Liver (tissue), 3 donors: Measurements from ENCODE around the gene KANK4.
"Not testable (repeated sequence)": the region's sequence is repeated elsewhere in the genome, so short reads cannot be mapped to it uniquely, and the experiment has no call there.

Experiments used
- ATF3 ChIP-seq: IDR thresholded peaks from 2 replicates; pipeline ENCODE4 v1.6.1; 2016; ENCODE audit warnings: antibody characterized with exemption
- CTCF ChIP-seq: fragments of 150-350 bp; IDR thresholded peaks from 2 replicates; pipeline ENCODE4 v1.5.1; 2017; ENCODE audit warnings: improper control_type of control experiment, low read depth, low read length; ENCODE audit not compliant: missing input control
- EGR1 ChIP-seq, 2 donors: IDR thresholded peaks; 2 replicates each; pipeline ENCODE4 v1.6.1; 2016 to 2018; ENCODE audit warnings: antibody characterized with exemption in 2 of 2, low read depth in 2 of 2
- HNF4A ChIP-seq, 2 donors: conservative IDR thresholded peaks; 2 replicates each; pipeline ENCODE4 v1.6.1; 2016; ENCODE audit warnings: antibody characterized with exemption in 2 of 2, mild to moderate bottlenecking in 2 of 2
- JUND ChIP-seq, 2 donors: IDR thresholded peaks; 2 replicates each; pipeline ENCODE4 v1.6.1; 2016; ENCODE audit warnings: antibody characterized with exemption in 2 of 2
- RAD21 ChIP-seq, 2 donors: IDR thresholded peaks; 2 replicates each; pipeline ENCODE4 v1.6.1; 2016; ENCODE audit warnings: antibody characterized with exemption in 2 of 2, mild to moderate bottlenecking in 2 of 2
- REST ChIP-seq: IDR thresholded peaks from 2 replicates; pipeline ENCODE4 v1.6.1; 2016; ENCODE audit warnings: antibody characterized with exemption, mild to moderate bottlenecking
- TAF1 ChIP-seq: conservative IDR thresholded peaks from 2 replicates; pipeline ENCODE4 v1.6.1; 2016; ENCODE audit warnings: antibody characterized with exemption, mild to moderate bottlenecking
- donor health status: healthy.
- donor health status: healthy.

- not testable (repeated sequence) for TF ChIP-seq REST; CTCF; ATF3; JUND (IDR thresholded peaks at IDR 0.05); EGR1 (IDR thresholded peaks at IDR 0.05; ENCODE audit: low read depth in 2 of 2); TAF1; HNF4A (conservative IDR thresholded peaks at IDR 0.05); RAD21 (IDR thresholded peaks at IDR 0.05)
Measured at GRCh38 chr1:62244380-62244779, 74.9 kb downstream of the KANK4 start.
